ENCODE data around the gene ARHGEF19. TPM values are rescaled to one million over a fixed set of nuclear protein-coding genes. Genes with fewer than 3 reads are reported as not detected.

Gene ARHGEF19
- total and polyA plus RNA-seq, 2 of the 13 experiments (the other 11 are each of a cell fraction or from before 2014, with no cell fraction given) = 1.7 to 1.8 TPM

DNA sequence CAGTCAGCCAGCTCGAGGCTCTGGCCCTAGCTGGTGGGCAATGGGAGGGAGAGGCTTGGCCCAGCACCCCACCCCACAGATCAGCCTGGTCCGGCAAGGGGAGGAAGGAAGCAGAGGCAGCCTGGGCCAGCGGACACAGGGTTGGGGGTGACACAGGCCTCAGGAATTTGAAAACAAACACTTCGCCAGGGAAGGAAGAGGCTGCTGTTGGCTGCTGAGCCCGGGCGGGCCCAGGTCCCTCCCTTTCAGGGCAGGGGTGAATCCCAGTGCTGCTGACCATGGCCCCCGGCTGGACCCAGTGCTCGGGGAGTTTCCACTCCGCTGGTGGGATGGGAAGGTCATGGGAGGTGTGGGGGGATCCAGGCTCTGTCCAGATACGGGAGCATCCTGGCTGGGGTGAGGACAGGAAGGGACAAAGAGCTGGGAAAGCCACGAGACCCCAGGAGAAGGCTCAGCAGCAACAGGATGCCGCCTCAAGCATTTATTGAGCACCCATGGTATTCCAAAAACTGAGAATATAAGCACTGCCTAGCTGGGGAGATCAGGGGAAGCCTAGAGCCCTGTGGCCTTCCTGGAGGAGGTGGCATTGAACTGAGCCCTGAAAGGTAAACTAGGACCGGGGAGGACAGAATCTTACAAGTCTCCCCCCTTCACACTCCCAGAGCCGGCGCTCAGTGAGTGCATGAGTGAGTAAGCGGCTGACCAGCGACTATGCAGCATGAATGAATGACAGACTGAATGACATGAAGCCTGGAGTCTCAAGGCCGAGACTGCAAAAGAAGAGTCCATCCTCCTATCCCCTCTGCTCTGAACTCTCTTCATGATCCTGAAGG lies 30.3 kb downstream of the ARHGEF19 start (continued):
- TF ChIP-seq, protein P1, sequence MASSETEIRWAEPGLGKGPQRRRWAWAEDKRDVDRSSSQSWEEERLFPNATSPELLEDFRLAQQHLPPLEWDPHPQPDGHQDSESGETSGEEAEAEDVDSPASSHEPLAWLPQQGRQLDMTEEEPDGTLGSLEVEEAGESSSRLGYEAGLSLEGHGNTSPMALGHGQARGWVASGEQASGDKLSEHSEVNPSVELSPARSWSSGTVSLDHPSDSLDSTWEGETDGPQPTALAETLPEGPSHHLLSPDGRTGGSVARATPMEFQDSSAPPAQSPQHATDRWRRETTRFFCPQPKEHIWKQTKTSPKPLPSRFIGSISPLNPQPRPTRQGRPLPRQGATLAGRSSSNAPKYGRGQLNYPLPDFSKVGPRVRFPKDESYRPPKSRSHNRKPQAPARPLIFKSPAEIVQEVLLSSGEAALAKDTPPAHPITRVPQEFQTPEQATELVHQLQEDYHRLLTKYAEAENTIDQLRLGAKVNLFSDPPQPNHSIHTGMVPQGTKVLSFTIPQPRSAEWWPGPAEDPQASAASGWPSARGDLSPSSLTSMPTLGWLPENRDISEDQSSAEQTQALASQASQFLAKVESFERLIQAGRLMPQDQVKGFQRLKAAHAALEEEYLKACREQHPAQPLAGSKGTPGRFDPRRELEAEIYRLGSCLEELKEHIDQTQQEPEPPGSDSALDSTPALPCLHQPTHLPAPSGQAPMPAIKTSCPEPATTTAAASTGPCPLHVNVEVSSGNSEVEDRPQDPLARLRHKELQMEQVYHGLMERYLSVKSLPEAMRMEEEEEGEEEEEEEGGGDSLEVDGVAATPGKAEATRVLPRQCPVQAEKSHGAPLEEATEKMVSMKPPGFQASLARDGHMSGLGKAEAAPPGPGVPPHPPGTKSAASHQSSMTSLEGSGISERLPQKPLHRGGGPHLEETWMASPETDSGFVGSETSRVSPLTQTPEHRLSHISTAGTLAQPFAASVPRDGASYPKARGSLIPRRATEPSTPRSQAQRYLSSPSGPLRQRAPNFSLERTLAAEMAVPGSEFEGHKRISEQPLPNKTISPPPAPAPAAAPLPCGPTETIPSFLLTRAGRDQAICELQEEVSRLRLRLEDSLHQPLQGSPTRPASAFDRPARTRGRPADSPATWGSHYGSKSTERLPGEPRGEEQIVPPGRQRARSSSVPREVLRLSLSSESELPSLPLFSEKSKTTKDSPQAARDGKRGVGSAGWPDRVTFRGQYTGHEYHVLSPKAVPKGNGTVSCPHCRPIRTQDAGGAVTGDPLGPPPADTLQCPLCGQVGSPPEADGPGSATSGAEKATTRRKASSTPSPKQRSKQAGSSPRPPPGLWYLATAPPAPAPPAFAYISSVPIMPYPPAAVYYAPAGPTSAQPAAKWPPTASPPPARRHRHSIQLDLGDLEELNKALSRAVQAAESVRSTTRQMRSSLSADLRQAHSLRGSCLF (CRISPR knock-in tag; IDR thresholded peaks at IDR 0.05; ENCODE audit: borderline replicate concordance) = no peak
- TF ChIP-seq ZNF326 (CRISPR knock-in tag; IDR thresholded peaks at IDR 0.05; ENCODE audit: borderline replicate concordance) = no peak
- no peak for TF ChIP-seq SUZ12 (IDR thresholded peaks at IDR 0.05; ENCODE audit: low read depth, low read length)
- TF ChIP-seq ARID2 (CRISPR knock-in tag; IDR thresholded peaks at IDR 0.05; ENCODE audit: borderline replicate concordance) = no peak
- peak; percentile 63 for TF ChIP-seq YY1 (IDR thresholded peaks at IDR 0.05; ENCODE audit: insufficient read depth, insufficient replicate concordance, low read depth, low read length)
- no peak for TF ChIP-seq NFIC (IDR thresholded peaks at IDR 0.05; ENCODE audit: low read length)
- TF ChIP-seq GATAD1 (CRISPR knock-in tag; IDR thresholded peaks at IDR 0.05) = no peak
- TF ChIP-seq ZNF644 (CRISPR knock-in tag; IDR thresholded peaks at IDR 0.05; ENCODE audit: low read depth) = 0 out of 2 replicates have a peak, but pooled peaks have one; percentile 32
- TF ChIP-seq, protein P2, sequence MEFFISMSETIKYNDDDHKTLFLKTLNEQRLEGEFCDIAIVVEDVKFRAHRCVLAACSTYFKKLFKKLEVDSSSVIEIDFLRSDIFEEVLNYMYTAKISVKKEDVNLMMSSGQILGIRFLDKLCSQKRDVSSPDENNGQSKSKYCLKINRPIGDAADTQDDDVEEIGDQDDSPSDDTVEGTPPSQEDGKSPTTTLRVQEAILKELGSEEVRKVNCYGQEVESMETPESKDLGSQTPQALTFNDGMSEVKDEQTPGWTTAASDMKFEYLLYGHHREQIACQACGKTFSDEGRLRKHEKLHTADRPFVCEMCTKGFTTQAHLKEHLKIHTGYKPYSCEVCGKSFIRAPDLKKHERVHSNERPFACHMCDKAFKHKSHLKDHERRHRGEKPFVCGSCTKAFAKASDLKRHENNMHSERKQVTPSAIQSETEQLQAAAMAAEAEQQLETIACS (CRISPR knock-in tag; IDR thresholded peaks at IDR 0.05) = no peak
- TF ChIP-seq BORCS8-MEF2B (CRISPR knock-in tag; IDR thresholded peaks at IDR 0.05) = no peak
- no peak; the same call in 1 of the 2 replicates for TF ChIP-seq HMG20B (CRISPR knock-in tag; conservative IDR thresholded peaks at IDR 0.05)
- TF ChIP-seq, protein P3, sequence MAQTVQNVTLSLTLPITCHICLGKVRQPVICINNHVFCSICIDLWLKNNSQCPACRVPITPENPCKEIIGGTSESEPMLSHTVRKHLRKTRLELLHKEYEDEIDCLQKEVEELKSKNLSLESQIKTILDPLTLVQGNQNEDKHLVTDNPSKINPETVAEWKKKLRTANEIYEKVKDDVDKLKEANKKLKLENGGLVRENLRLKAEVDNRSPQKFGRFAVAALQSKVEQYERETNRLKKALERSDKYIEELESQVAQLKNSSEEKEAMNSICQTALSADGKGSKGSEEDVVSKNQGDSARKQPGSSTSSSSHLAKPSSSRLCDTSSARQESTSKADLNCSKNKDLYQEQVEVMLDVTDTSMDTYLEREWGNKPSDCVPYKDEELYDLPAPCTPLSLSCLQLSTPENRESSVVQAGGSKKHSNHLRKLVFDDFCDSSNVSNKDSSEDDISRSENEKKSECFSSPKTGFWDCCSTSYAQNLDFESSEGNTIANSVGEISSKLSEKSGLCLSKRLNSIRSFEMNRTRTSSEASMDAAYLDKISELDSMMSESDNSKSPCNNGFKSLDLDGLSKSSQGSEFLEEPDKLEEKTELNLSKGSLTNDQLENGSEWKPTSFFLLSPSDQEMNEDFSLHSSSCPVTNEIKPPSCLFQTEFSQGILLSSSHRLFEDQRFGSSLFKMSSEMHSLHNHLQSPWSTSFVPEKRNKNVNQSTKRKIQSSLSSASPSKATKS (CRISPR knock-in tag; IDR thresholded peaks at IDR 0.05) = no peak
- TF ChIP-seq ZSCAN30 (CRISPR knock-in tag; IDR thresholded peaks at IDR 0.05) = no peak
- 0 out of 2 replicates have a peak, but pooled peaks have one; percentile 34 for TF ChIP-seq ZNF274 (CRISPR knock-in tag; IDR thresholded peaks at IDR 0.05)
- no peak for TF ChIP-seq NPAS2 (CRISPR knock-in tag; IDR thresholded peaks at IDR 0.05; ENCODE audit: borderline replicate concordance)
- TF ChIP-seq ZNF773 (CRISPR knock-in tag; IDR thresholded peaks at IDR 0.05; ENCODE audit: borderline replicate concordance) = no peak
- TF ChIP-seq POLR2AphosphoS5 (IDR thresholded peaks at IDR 0.05; ENCODE audit: low read depth, low read length) = peak; percentile 47; the same call in 1 of the 2 replicates
- TF ChIP-seq ZNF709 (CRISPR knock-in tag; IDR thresholded peaks at IDR 0.05) = no peak
- TF ChIP-seq MXD4 (CRISPR knock-in tag; IDR thresholded peaks at IDR 0.05) = no peak; the same call in 1 of the 2 replicates
- TF ChIP-seq KLF15 (CRISPR knock-in tag; IDR thresholded peaks at IDR 0.05; ENCODE audit: borderline replicate concordance) = no peak; the same call in 1 of the 2 replicates
- peak; percentile 14; the same call in 1 of the 2 replicates for TF ChIP-seq ZNF232 (CRISPR knock-in tag; IDR thresholded peaks at IDR 0.05; ENCODE audit: borderline replicate concordance)
- TF ChIP-seq ZNF850 (CRISPR knock-in tag; conservative IDR thresholded peaks at IDR 0.05) = no peak

Data from HepG2 (cell line).